ENCODE measurements around the gene ACSS3.

ACSS3 gene

DNA sequence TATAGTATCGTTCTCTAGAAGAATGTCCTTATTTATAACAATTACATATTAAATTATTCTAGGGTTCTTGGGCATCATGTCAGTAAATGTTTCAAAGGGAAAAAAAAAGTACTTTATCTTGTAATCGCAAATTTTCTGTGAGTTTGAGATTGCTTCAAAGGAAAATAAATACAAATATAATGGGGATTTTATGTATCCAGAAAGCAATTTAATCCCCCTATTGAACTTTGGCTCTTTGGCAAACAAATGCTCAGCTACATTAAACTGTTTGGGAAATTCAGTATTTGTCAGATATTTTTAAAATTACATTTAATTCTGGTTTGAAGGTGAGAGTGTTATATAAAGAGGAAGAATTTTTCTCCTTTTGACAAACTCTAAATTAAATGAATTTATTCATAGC is 8.0 kb downstream of the ACSS3 start:
- Histone ChIP-seq H3K36me3 (replicated peaks; ENCODE audit: low read depth, low read length) (no peaks in the 10 kb centered on the region), H3K9ac (ENCODE audit: low read length) (no peak overlapping the region), H3K4me3 (ENCODE audit: low read length) (no peak overlapping the region), H4K20me1 (ENCODE audit: insufficient read depth, low read length) (no peaks in the 10 kb centered on the region), H3K27ac (ENCODE audit: low read length) (no peak overlapping the region), H3K27me3 (ENCODE audit: low read depth, low read length) (no peaks in the 10 kb centered on the region), H3K9me3 (ENCODE audit: insufficient read depth, low read length) (no peaks in the 10 kb centered on the region), H3K4me2 (ENCODE audit: low read length) (no peak overlapping the region), H2AFZ (ENCODE audit: low read depth, low read length) (no peak overlapping the region), H3K79me2 (ENCODE audit: low read length) (no peaks in the 10 kb centered on the region), H3K4me1 (ENCODE audit: low read length) (no peaks in the 10 kb centered on the region)
- TF ChIP-seq, protein P1, sequence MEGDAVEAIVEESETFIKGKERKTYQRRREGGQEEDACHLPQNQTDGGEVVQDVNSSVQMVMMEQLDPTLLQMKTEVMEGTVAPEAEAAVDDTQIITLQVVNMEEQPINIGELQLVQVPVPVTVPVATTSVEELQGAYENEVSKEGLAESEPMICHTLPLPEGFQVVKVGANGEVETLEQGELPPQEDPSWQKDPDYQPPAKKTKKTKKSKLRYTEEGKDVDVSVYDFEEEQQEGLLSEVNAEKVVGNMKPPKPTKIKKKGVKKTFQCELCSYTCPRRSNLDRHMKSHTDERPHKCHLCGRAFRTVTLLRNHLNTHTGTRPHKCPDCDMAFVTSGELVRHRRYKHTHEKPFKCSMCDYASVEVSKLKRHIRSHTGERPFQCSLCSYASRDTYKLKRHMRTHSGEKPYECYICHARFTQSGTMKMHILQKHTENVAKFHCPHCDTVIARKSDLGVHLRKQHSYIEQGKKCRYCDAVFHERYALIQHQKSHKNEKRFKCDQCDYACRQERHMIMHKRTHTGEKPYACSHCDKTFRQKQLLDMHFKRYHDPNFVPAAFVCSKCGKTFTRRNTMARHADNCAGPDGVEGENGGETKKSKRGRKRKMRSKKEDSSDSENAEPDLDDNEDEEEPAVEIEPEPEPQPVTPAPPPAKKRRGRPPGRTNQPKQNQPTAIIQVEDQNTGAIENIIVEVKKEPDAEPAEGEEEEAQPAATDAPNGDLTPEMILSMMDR (IDR thresholded peaks at IDR 0.05; ENCODE audit: low read depth, low read length), result no peak
- TF ChIP-seq EZH2phosphoT487 (IDR thresholded peaks at IDR 0.05; ENCODE audit: low read depth), result no peak

DNA sequence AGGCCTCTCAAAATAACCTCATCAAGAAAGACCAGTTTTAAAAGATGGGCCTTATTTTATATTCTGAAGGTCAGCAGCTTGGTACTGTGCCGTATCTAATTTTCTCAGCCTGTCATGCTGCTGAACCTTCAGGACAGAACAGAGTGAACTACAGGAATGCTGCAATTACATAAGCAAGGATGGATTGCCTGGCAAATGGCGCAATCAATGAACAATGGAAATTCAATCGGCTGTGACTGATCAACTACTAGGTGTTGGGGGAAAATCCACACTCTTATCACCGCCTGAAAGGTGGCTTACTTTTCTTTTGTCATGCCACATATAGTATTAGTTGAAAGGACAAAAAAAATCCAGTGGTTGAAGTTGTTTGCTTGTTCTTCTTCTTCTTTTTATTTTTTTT is 8.5 kb downstream of the ACSS3 start:
- no peaks in the 10 kb centered on the region for H3K36me3 ChIP-seq (replicated peaks; ENCODE audit: low read depth, low read length)
- no peaks in the 10 kb centered on the region for H3K9me3 ChIP-seq (ENCODE audit: insufficient read depth, low read length)
- no peaks in the 10 kb centered on the region for H3K4me1 ChIP-seq (ENCODE audit: low read length)
- TF ChIP-seq, protein P1 (IDR thresholded peaks at IDR 0.05; ENCODE audit: low read depth, low read length), result no peak
- TF ChIP-seq EZH2phosphoT487 (IDR thresholded peaks at IDR 0.05; ENCODE audit: low read depth), result no peak
- no peaks in the 10 kb centered on the region for H3K27me3 ChIP-seq (ENCODE audit: low read depth, low read length)
- no peak overlapping the region for H3K9ac ChIP-seq (ENCODE audit: low read length)
- H2AFZ ChIP-seq (ENCODE audit: low read depth, low read length), result no peak overlapping the region
- no peak overlapping the region for H3K4me3 ChIP-seq (ENCODE audit: low read length)
- no peaks in the 10 kb centered on the region for H4K20me1 ChIP-seq (ENCODE audit: insufficient read depth, low read length)
- no peaks in the 10 kb centered on the region for H3K79me2 ChIP-seq (ENCODE audit: low read length)
- no peak overlapping the region for H3K4me2 ChIP-seq (ENCODE audit: low read length)
- no peak overlapping the region for H3K27ac ChIP-seq (ENCODE audit: low read length)

DNA sequence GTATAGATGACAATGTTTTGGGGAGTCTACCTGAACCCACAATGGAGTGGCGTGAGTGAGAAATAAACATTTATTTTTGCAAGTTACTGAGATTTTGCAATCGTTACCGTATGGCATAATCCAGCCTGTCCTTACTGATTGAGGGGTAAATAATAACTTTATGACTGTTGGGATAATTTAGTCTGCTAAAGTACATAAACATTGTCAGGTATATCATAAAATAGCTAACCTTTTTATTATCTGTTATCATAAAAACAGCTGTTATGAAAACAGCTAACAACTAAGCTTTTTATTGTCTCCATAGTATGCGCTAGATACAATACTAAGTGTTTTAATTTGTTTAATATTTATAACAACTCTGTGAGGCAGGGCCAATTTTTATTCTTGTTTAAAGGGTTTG is 10.3 kb downstream of the ACSS3 start:
- H3K79me2 ChIP-seq (ENCODE audit: low read length), result no peaks in the 10 kb centered on the region

DNA sequence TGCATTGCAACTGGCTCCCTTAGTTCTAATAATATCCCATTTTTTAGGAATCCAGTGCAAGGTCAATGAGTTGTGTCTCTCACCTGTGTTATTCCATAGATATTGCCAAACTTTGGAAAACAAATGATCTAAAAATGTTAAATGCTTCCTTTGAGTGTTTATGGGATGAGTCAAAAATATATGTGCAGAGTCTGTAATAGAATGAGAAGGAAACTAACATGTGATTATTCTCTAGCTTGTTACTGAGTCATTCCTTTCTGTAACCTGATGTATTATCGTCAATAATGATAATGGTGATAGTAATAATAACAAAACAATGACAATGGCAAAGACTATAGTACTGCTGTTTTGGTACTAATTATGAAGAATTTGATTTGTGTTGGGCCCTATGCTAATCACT is 11.5 kb downstream of the ACSS3 start:
- Histone ChIP-seq H3K27me3 (ENCODE audit: low read depth, low read length) (no peaks in the 10 kb centered on the region), H4K20me1 (ENCODE audit: insufficient read depth, low read length) (no peaks in the 10 kb centered on the region), H3K36me3 (replicated peaks; ENCODE audit: low read depth, low read length) (no peaks in the 10 kb centered on the region), H3K4me1 (ENCODE audit: low read length) (no peaks in the 10 kb centered on the region), H3K79me2 (ENCODE audit: low read length) (no peaks in the 10 kb centered on the region), H3K27ac (ENCODE audit: low read length) (no peak overlapping the region), H3K4me2 (ENCODE audit: low read length) (no peak overlapping the region), H3K9ac (ENCODE audit: low read length) (no peak overlapping the region), H3K9me3 (ENCODE audit: insufficient read depth, low read length) (no peaks in the 10 kb centered on the region), H3K4me3 (ENCODE audit: low read length) (no peak overlapping the region), H2AFZ (ENCODE audit: low read depth, low read length) (no peak overlapping the region)
- TF ChIP-seq, protein P1 (IDR thresholded peaks at IDR 0.05; ENCODE audit: low read depth, low read length), result no peak
- TF ChIP-seq EZH2phosphoT487 (IDR thresholded peaks at IDR 0.05; ENCODE audit: low read depth), result no peak

More for the DNA sequence above, 10.3 kb downstream of the ACSS3 start:
- H4K20me1 ChIP-seq (ENCODE audit: insufficient read depth, low read length), result no peaks in the 10 kb centered on the region
- no peaks in the 10 kb centered on the region for H3K27me3 ChIP-seq (ENCODE audit: low read depth, low read length)
- H3K9me3 ChIP-seq (ENCODE audit: insufficient read depth, low read length), result no peaks in the 10 kb centered on the region
- H3K27ac ChIP-seq (ENCODE audit: low read length), result no peak overlapping the region
- H3K36me3 ChIP-seq (replicated peaks; ENCODE audit: low read depth, low read length), result no peaks in the 10 kb centered on the region
- no peaks in the 10 kb centered on the region for H3K4me1 ChIP-seq (ENCODE audit: low read length)
- no peak overlapping the region for H3K4me2 ChIP-seq (ENCODE audit: low read length)
- H3K9ac ChIP-seq (ENCODE audit: low read length), result no peak overlapping the region
- no peak overlapping the region for H3K4me3 ChIP-seq (ENCODE audit: low read length)
- TF ChIP-seq EZH2phosphoT487 (IDR thresholded peaks at IDR 0.05; ENCODE audit: low read depth), result no peak
- TF ChIP-seq, protein P1 (IDR thresholded peaks at IDR 0.05; ENCODE audit: low read depth, low read length), result no peak
- no peak overlapping the region for H2AFZ ChIP-seq (ENCODE audit: low read depth, low read length)

All from OCI-LY3 (cell line).